Jurkat, Clone E6-1 (cell line): ENCODE results near the gene SMARCD2.
"Not testable (repeated sequence)": the region's sequence is repeated elsewhere in the genome, so short reads cannot be mapped to it uniquely, and the experiment has no call there.

Source experiments
- DNase-seq: peaks from one replicate; pipeline ENCODE4 v3.0.0-alpha.2; 2011; ENCODE audit warnings: low read depth, low spot score
- H3K4me3 ChIP-seq: 2 replicates; pipeline ENCODE4 v1.5.1; 2011; ENCODE audit warnings: mild to moderate bottlenecking, low read length, control low read depth, moderate library complexity

Gene SMARCD2

DNA sequence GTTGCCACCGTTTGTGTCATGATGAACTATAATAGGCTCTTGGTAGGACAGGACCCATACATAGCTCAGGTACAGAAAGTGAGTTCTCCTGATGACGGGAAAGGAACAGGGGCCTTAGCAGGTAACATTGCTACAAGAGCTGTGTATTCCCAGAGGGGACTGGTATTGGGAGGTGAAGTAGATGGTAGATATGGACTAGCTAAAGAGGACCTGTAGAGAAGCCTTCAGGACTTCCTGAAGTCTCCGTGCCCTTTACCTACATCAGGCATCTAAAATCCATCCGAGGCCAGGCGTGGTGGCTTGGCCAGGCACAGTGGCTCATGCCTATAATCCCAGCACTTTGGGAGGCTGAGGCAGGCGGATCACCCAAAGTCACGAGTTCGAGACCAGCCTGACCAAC lies 12.7 kb upstream of the SMARCD2 start:
- no peak overlapping the region for H3K4me3 ChIP-seq
- no peak for DNase-seq

DNA sequence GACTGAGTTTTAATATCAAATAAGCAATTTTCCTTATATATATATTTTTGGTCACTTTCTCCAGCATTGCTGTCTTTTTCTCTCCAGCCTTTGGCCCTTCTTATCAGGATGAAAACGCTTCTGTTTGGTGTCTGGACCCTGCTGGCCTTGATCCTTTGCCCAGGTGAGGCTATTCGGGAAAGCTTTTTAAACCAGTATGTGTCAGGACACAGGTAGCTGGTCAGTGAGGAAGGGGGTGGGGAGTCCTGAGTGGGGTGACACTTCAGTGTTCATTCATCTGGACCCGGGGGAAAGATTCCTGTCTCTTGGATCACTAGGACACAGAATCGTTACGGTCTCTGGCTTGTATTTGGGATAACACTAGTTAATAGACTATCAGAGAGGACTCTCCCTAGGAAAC lies 12.2 kb upstream of the SMARCD2 start:
- H3K4me3 ChIP-seq: no peak overlapping the region
- no peak for DNase-seq

DNA sequence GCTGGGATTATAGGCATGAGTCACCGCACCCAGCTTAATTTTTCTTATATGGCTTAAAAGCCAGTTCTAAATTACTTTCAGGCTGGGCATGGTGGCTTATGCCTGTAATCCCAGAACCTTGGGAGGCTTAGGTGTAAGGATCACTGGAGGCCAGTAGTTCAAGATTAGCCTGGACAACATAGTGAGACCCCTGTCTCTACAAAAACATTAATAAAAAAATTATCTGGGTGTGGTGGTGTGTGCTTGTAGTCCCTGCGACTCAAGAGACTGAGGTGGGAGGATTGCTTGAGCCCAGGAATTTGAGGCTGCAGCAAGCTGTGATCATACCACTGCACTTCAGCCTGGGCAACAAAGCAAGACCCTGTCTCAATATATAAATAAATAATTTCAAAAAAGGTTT lies 10.8 kb upstream of the SMARCD2 start:
- DNase-seq: no peak
- no peak overlapping the region for H3K4me3 ChIP-seq

DNA sequence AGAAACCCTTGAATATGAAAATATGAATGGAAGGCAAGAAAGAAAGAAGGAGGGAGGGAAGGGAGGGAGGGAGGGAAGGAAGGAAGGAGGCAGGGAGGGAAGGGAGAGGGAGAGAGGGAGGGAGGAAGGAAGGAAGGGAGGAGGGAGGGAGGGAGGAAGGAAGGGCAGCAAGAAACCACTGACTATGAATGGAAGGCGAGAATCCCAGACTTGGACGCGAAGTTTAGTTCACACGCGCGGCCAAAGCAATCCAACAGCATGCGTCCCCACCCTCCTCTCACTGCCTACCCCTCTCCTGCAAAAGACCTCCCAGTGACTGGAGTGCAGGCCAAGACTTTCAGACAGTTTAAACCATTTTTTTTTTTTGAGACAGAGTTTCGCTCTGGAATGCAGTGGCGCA lies 7.9 kb upstream of the SMARCD2 start:
- DNase-seq: no peak
- no peak overlapping the region for H3K4me3 ChIP-seq

DNA sequence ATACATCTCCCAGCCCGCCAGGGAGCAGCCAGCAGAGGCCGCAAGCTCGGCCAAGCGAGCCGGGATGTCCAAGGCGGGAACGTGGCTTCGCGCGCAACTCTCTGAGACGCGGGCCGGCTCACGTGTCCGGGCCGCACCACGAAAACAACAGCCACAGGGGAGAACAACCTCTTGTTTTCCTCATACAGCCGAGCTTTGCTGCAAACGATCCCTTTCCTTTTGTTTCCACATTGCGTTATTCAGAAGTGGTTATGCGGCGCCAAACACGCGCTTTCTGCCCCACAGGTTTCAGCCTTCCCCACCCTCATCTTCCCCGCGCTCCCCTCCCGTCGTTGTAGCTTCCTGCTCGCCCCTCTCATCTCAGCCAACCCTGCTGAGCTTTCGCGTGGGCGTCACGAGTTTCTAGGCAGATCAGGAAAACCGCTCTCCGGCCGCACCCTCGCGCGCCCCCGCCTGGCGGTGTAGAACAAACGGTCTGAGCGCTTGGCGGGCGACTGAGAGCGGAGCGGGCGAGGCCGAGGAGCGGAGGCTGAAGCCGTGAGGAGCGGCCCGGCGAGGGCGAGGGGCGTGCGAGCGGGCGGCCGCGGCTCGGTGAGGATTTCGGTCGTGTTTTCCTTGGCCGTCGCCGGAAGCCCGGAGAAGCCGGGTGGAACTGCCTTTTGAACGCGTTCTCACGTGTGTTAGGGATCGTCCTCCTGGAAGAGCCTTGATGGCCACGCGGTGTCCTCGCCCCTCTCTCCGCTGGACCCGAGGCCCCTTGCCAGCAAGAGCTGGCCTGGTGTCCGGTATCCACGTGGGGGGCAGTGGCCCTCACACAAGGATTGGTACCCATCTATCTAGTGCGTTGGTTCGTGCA lies 6.6 kb upstream of the SMARCD2 start:
- H3K4me3 ChIP-seq: no peak overlapping the region
- peak; percentile 72 for DNase-seq

DNA sequence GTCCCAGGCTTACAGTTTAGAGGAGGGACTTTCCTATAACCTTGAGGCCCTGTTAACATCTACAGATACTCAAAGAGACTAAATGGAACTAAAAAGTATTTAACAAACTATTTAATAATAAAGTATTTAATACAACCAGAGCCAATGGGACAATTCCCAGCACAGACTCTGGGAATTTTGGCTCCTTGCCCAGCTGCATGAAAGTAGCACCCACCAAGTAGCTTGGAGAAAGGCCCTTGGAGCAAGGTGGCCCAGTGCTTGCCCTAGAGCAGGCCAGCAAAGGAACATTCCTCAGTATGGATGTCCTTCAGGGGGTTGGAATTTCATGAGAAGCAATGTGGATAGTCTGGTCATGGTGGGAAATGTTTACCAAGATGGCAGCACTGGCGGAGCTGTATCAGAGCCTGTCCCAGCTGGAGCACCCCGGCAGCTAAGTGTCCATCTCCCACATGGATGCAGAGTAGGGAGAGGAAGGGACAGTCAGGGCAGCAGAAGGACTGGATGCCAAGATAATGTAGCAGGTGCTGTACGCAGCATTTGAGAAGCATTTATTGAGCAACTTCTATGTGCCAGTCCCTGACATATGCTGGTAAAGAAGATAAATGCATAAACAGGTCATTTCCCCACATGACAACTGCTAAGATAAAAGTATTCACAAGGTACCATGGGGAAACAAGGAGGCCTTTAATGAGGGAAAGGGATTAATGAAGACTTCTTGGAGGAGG lies 5.2 kb upstream of the SMARCD2 start:
- no peak overlapping the region for H3K4me3 ChIP-seq
- DNase-seq: no peak

DNA sequence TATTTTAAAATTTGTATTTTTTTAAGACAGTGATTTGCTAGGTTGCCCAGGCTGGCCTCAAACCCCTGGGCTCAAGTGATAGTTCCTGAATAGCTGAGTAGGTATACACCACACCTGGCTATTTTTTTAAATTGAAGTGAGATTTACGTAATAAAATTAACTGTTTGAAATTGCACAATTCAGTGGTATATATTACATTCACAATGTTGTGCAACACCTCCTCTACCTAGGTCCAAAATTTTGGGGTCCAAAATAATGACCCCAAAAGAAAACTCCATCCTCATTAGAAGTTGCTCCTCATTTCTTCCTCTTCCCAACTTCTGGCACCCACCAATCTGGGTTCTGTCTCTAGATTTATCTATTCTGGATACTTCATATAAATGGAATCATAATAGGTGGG lies 3.0 kb upstream of the SMARCD2 start:
- DNase-seq: no peak
- no peak overlapping the region for H3K4me3 ChIP-seq

DNA sequence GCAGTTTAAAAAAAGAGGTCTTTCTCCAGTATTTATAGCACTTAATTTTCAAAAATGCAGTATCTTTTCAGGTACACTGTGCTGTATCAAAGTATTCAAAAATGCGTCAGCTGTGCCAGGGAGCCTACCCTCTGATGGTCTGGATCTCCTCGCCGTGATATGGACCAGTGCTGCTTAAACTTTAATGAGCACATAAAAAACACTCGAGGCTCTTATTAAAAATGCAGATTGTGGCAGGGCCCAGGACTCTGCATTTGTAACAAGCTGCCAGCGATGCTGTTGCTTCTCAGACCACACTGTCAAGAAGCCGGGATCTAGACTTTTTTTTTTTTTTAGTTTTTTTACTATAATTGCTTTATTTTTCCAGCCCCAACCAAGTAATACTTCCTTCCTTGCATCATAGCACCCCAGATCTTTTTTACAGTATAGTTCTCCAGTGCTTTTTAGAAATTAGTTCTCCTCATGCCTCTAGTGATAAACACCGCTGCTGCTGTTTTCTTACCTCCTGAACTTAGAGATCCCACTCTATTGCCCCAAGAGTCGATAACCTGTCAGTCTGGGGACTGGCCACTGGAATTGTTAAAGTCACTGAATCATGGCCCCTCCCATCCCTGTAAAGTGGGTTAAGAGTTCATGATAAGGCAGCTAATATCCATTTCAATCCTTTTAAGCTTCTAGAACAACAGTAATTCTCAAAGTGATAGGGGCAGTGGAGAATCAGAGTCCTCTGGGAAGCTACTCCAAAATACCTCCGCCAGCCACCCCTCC lies 1.6 kb upstream of the SMARCD2 start:
- DNase-seq: no peak
- peak overlapping the region; percentile 76 for H3K4me3 ChIP-seq

DNA sequence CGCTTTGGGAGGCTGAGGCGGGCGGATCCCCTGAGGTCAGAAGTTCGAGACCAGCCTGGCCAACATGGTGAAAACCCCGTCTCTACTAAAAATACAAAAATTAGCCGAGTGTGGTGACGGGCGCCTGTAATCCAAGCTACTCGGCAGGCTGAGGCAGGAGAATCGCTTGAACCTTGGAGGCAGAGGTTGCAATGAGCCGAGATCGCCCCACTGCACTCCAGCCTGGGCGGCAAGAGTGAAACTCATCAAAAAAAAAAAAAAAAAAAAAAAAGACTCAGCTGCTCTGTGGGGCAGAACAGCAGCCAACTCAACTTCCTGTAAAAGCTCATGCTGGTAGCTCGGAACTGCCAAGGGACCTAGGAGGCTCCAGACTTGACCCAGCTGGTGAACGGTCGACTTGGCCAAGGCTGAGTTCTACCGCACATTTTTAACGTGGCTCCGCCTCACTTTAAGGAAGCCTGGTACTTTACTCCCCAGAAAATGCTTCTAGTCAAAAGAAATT lies 953 bp upstream of the SMARCD2 start:
- not testable (repeated sequence) for DNase-seq
- peak overlapping the region; percentile 76 for H3K4me3 ChIP-seq

DNA sequence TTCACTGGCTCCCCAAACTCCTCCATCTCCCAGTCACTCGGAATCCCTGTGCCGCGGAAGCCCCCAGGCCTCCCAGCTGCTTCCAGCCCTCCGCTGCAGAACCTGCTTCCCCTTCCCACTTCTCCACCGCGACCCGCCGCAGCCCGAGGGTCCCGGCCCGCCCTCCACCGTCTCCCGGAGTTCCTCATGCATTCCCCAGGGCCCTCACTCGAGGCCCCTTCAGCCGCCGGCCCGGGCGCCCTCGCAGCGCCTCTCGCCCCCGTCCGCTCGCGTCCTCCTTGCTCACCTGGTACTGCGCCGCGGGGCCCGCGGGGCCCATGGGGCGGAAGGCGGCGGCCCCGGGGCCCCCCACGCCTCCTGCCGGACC lies 329 bp downstream of the SMARCD2 start:
- no peak for DNase-seq
- peak overlapping the region; percentile 72 for H3K4me3 ChIP-seq

DNA sequence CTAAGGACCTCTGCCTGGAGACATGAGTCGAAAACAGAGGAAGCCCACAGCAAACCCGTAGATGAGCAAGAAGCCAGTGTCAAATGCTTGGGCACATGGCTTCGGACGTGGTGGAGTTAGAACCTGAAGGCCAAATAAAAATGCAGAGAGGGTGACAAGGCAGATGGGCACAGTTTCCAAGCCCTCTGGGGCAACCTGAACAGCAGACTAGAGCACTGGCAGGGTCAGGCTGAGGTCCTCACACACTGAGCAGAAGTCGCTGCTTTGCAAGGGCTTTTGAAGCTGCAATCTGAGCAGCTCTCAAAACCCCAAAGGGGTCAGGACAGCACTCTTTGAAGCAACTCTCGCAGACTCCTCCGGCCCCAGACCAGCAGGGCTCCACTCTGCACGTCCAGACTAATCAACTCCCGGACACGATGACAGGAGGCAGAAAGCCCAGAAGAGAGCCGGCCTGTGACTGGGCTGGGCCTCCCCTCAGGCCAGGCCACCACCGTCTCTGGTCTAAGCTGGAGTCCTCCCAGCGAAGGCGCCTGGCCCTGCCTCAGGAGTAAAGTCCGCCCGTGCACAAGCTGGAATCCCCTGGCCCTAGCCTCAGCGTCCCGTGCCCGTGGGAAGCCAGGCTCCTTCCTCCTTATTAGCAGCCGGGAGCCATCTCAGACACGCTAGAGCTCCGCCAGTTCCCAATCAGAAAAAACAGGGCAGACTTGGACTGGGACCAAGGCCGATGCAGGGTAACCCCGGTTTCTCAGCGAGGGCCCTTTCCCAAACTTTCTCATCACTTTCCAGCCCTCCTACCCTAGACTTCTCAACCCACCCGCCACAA lies 924 bp downstream of the SMARCD2 start:
- no peak for DNase-seq
- H3K4me3 ChIP-seq: peak overlapping the region; percentile 72

DNA sequence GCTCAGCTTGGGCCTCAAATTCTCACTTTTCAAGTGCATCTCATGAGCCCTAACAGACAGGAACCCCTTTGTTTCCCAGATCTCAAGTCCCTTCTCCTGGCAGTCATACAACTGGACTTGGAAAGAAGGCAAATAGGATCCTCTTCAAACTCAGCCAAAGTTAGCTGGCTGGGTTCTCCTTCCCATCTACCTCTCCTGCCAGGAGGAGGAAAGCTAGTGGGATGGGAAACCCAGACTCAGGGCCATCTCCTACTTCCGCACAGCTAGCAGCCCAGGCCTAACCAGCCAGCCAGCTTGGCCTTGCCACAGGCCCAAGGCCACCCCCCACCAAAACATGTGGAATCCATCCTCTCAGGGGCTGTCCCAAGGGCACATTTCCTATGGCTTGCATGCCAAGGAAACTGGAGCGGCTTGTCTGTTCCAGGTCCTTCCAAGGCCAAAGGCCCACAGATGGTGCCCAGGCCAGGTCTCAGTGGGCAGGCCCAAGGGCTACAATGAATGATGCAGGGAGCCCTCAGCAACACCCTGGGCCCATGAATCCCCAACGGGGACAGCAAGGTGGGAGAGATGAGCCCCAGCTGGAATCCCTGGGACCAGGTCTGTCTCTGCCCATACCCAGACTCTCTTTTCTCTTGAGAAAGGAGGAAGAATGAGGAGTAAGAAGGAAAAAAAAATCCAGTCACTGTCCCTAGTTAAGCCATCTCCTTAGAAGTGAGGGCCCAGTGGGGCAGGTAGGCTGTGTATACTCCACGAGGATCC lies 1.7 kb downstream of the SMARCD2 start:
- peak overlapping the region; percentile 72 for H3K4me3 ChIP-seq
- no peak for DNase-seq

DNA sequence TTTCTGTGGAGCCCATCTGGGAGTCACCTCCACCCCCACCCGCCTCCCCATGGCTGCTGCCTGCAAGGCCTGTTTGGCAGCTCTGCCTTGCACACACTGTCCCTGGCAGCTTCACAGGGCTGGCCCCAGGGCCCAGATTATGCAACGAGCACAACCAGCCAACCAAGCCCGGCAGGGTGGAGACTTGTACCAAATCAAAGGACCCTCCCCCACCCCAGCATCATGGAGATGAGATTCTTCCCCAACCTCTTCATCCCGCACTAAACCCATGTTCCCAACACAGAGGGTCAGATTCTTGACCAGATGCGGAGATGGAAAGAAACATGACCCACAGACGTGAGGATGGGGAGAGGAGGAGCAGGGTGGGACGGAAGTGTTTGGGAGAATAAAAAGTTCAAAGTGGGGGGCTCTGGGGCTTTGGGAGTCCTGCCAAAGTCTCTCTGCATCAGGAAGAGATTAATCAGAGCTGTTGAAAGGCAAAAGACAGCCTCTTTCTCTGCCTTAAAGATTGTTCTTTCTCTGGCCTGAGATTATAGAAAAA lies 3.8 kb downstream of the SMARCD2 start:
- DNase-seq: no peak
- H3K4me3 ChIP-seq: no peak overlapping the region

DNA sequence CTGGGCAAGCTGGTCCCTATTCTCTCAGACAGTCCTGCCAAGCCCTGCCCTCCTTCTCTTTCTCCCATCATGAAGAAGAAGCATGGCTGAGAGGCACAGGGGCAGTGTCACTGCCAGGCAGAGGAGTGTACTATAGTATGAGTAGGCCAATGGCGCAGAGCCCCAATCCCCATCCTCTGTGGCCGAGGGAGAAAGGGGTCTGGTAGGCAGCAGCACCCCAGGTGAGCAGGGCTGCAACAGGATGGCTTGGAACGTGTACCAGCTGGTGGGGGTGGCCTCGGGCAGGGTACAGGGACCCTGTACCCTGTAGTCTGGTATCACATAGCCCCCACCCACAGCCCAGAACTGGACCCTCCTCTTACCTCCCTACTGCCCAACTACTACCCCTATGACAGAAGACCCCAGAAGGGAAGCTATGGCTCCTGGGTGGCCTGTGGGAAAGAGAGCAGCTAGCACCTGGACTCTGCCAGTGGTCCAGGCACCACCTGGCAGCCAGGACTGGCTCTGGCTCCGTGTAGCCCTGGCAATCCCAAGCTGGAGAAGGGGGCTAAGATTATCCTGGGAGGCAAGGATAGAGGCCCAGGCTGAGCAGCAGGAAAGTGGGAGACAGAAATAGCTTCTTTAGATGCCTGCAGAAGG lies 4.4 kb downstream of the SMARCD2 start:
- no peak for DNase-seq
- H3K4me3 ChIP-seq: no peak overlapping the region

DNA sequence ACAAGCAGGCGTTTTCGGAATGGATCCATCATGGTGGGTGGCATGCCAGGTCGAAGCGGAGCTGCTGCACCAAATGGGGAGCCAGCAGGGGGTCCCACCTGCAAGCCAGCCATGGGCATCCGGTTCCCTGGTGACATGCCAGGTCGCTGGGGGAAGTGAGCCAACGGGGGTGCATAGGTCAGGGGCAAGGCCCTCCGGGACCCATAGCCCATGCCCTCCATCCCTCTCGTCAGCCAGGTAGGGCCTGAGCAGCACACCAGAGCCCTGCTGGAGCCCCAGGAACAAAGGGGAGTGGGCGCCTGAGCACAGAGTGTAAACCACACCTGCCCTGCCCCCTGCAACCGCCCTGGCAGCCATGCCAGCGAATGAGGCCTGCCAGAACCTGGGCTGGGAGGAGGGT lies 5.0 kb downstream of the SMARCD2 start:
- no peak overlapping the region for H3K4me3 ChIP-seq
- no peak for DNase-seq

DNA sequence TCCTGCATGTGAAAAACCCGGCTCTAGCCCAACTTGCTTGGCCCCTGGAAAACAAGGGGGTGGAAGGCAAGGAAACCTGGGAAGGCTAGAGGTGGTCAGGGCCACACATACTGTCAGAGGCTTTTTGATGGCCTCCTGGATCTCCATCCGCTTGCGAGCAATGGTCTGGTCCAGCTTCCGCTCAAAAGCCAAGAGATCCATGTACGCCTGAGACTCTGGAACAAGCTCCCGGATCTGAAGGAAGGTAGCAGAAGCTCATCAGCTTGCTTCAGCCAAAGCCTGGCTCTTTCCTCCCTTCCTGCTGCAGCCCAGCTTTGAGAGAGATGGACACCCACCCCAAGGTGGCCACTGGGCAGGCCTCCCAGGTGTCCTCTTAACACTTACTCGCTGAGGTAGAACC lies 5.7 kb downstream of the SMARCD2 start:
- no peak overlapping the region for H3K4me3 ChIP-seq
- no peak for DNase-seq

DNA sequence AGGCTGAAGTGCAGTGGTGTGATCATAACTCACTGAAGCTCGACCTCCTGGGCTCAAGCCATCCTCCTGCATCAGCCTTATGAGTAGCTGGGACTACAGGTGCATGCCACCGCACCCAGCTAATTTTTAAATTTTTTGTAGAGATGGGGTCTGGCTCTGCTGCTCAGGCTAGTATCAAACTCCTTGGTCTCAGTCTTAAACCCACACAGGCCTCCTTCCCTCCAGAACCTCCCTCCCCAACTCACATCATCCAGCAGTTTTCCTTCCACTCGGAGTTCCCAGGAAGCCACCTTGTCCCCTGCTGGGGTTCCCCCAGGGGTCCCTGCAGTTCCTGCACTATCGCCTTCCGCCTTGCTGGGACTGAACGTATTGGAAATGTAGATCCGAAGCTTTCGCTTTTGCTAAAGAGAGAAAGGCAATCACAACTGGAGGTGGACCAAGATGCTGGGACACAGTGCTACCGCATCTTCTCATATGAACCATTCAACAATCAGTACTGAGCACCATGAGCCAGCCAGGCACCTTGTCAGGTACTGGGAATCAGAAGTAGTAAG lies 7.2 kb downstream of the SMARCD2 start:
- H3K4me3 ChIP-seq: no peak overlapping the region
- DNase-seq: no peak
